Fibroblast of lung (primary cell): ENCODE results near the gene SAMD8. TPM values are rescaled to one million over a fixed set of nuclear protein-coding genes. Genes with fewer than 3 reads are reported as not detected.
"Not testable (repeated sequence)": the region's sequence is repeated elsewhere in the genome, so short reads cannot be mapped to it uniquely, and the experiment has no call there.

Source experiments
- DNase-seq, 2 donors: peaks; one replicate each; pipeline versions ENCODE4 v3.0.0 to v3.0.0-alpha.2; 2010; ENCODE audit warnings: low read depth in 2 of 2
- H2AFZ ChIP-seq: 2 replicates; pipeline ENCODE4 v1.5.1; 2012; ENCODE audit warnings: low read length, control low read depth, inconsistent platforms
- H3K27ac ChIP-seq: 2 replicates; pipeline ENCODE4 v1.5.1; 2011; ENCODE audit warnings: low read length, control low read depth; ENCODE audit not compliant: insufficient read depth
- H3K27me3 ChIP-seq: 2 replicates; pipeline ENCODE4 v1.5.1; 2011; ENCODE audit warnings: mild to moderate bottlenecking, low read length; ENCODE audit not compliant: control insufficient read depth, insufficient read depth
- H3K36me3 ChIP-seq: 2 replicates; pipeline ENCODE4 v1.5.1; 2011; ENCODE audit warnings: low read length; ENCODE audit not compliant: control insufficient read depth, insufficient read depth
- H3K4me1 ChIP-seq: 2 replicates; pipeline ENCODE4 v1.5.1; 2011; ENCODE audit warnings: low read length; ENCODE audit not compliant: control insufficient read depth, insufficient read depth; ENCODE audit errors: extremely low read depth
- H3K4me2 ChIP-seq: 2 replicates; pipeline ENCODE4 v1.5.1; 2011; ENCODE audit warnings: low read length, control low read depth; ENCODE audit not compliant: insufficient read depth; ENCODE audit errors: extremely low read depth
- H3K4me3 ChIP-seq, 4 experiments: fragments of 200-600 bp in 1 of 4; sonication (generic) in 1 of 4; replicated peaks in 1 of 4; 2 replicates each; pipeline ENCODE4 v1.5.1; 2011 to 2016; ENCODE audit warnings: low read length in 4 of 4, low read depth in 3 of 4, mild to moderate bottlenecking in 3 of 4, control low read depth in 2 of 4, inconsistent platforms in 1 of 4, mixed read lengths in 1 of 4; ENCODE audit not compliant: insufficient read depth in 1 of 4; ENCODE audit errors: control extremely low read depth in 1 of 4
- H3K79me2 ChIP-seq: 2 replicates; pipeline ENCODE4 v1.5.1; 2012; ENCODE audit warnings: mild to moderate bottlenecking, low read length, inconsistent platforms; ENCODE audit not compliant: control insufficient read depth, insufficient read depth
- H3K9ac ChIP-seq: 2 replicates; pipeline ENCODE4 v1.5.1; 2011; ENCODE audit warnings: mild to moderate bottlenecking, low read length, control low read depth; ENCODE audit not compliant: insufficient read depth
- H3K9me3 ChIP-seq: 2 replicates; pipeline ENCODE4 v1.5.1; 2012; ENCODE audit warnings: low read depth, low read length; ENCODE audit not compliant: control insufficient read depth, insufficient read depth
- H4K20me1 ChIP-seq: 2 replicates; pipeline ENCODE4 v1.5.1; 2011; ENCODE audit warnings: low read length; ENCODE audit not compliant: control insufficient read depth, insufficient read depth; ENCODE audit errors: extremely low read depth
- EZH2 ChIP-seq: IDR thresholded peaks from 2 replicates; pipeline ENCODE4 v1.5.1; 2012; ENCODE audit warnings: low read length, control low read depth, mild to moderate bottlenecking; ENCODE audit errors: missing control alignments
- polyA plus RNA-seq, 2 donors: library from polyadenylated mRNA; depleted of rRNA in 1 of 2; stranded (reverse) in 1 of 2; unstranded in 1 of 2; fragments of >200 nt; gene quantifications; 2 replicates each; pipeline ENCODE4 v1.2.1, GENCODE V29; 2011 to 2012; ENCODE audit warnings: missing spikeins in 1 of 2
- total RNA-seq: library from RNA; depleted of rRNA; stranded (reverse); fragments of >200 nt; gene quantifications from 2 replicates; pipeline ENCODE4 v1.2.1, GENCODE V29; 2014
- TF ChIP-seq, protein P1 (sequence below), 2 donors: IDR thresholded peaks in 1 of 2; conservative IDR thresholded peaks in 1 of 2; 1 replicate in 1 of 2; 2 replicates in 1 of 2; pipeline ENCODE4 v1.5.1; 2011 to 2012; ENCODE audit warnings: low read length in 2 of 2, control low read depth in 1 of 2, inconsistent platforms in 1 of 2, low read depth in 1 of 2, mild to moderate bottlenecking in 1 of 2

Gene SAMD8
- total and polyA plus RNA-seq, 2 donors (not counting 1 experiment from before 2014, with no cell fraction given): 32.5 to 51.5 TPM

GRCh38 chr10:75201793-75202307 lies 90.4 kb downstream of the SAMD8 start:
- no peaks in the 10 kb centered on the region for H3K36me3 ChIP-seq
- no peak overlapping the region for H3K27ac ChIP-seq
- H4K20me1 ChIP-seq: no peaks in the 10 kb centered on the region
- no peak overlapping the region for H2AFZ ChIP-seq
- no peak overlapping the region for H3K4me2 ChIP-seq
- no peak overlapping the region for H3K4me3 ChIP-seq
- no peak overlapping the region for H3K9ac ChIP-seq
- H3K4me1 ChIP-seq: peaks cover 10% of the 10 kb centered on the region
- DNase-seq: no peak
- no peaks in the 10 kb centered on the region for H3K9me3 ChIP-seq
- no peaks in the 10 kb centered on the region for H3K27me3 ChIP-seq
- no peaks in the 10 kb centered on the region for H3K79me2 ChIP-seq
- TF ChIP-seq, protein P1, sequence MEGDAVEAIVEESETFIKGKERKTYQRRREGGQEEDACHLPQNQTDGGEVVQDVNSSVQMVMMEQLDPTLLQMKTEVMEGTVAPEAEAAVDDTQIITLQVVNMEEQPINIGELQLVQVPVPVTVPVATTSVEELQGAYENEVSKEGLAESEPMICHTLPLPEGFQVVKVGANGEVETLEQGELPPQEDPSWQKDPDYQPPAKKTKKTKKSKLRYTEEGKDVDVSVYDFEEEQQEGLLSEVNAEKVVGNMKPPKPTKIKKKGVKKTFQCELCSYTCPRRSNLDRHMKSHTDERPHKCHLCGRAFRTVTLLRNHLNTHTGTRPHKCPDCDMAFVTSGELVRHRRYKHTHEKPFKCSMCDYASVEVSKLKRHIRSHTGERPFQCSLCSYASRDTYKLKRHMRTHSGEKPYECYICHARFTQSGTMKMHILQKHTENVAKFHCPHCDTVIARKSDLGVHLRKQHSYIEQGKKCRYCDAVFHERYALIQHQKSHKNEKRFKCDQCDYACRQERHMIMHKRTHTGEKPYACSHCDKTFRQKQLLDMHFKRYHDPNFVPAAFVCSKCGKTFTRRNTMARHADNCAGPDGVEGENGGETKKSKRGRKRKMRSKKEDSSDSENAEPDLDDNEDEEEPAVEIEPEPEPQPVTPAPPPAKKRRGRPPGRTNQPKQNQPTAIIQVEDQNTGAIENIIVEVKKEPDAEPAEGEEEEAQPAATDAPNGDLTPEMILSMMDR (conservative IDR thresholded peaks at IDR 0.05 in 1 of 2, IDR thresholded peaks at IDR 0.05 in 1 of 2; ENCODE audit: low read depth in 1 of 2, low read length in 2 of 2): no peak
- no peak for TF ChIP-seq EZH2

DNA sequence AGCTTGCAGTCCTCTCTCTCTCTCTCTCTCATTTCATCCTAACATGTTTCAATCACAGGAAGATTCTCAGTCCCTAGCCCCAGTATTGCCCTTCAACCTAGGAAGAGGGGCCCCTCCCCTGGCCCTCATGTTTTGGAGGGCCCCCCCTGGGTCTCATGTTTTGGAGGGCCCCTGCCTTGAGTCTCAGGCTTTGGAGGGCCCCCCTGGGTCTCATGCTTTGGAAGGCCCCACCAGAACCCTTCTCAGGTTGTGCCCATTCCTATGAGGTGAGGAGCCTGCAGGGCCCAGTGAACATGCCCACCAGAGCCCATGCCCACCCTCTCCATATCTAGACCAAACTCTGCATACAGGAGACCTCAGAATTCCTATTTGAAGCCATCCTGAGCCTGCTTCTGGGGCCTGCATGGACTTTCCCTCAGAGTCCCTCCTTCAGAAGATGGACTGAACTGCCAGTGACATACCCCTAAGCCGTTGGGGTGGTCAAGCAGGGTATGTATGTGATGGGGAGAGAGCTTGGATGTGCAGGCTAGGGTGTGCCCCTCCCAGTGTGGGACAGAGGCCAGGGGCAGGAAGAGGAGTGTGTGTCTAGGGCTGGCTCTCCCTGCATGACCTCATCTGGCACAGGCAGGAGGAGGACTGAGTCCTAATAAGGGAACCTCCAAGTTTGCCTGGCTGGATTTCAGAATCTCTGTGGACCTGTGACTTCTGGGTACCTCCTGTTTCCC lies 91.0 kb downstream of the SAMD8 start:
- no peaks in the 10 kb centered on the region for H4K20me1 ChIP-seq
- peak overlapping the region; percentile 62 for H2AFZ ChIP-seq
- no peak overlapping the region for H3K9ac ChIP-seq
- no peaks in the 10 kb centered on the region for H3K27me3 ChIP-seq
- TF ChIP-seq, protein P1 (conservative IDR thresholded peaks at IDR 0.05 in 1 of 2, IDR thresholded peaks at IDR 0.05 in 1 of 2; ENCODE audit: low read depth in 1 of 2, low read length in 2 of 2): no peak
- no peak for TF ChIP-seq EZH2
- DNase-seq: peak; percentile 68 to 81
- H3K27ac ChIP-seq: peak overlapping the region; percentile 42
- peak overlapping the region; percentile 60 for H3K4me2 ChIP-seq
- H3K9me3 ChIP-seq: no peaks in the 10 kb centered on the region
- H3K4me1 ChIP-seq: peaks cover 11% of the 10 kb centered on the region
- H3K36me3 ChIP-seq: no peaks in the 10 kb centered on the region
- H3K4me3 ChIP-seq: no peak overlapping the region
- no peaks in the 10 kb centered on the region for H3K79me2 ChIP-seq

GRCh38 chr10:75203046-75203620 lies 91.7 kb downstream of the SAMD8 start:
- not testable (repeated sequence) for H3K4me3 ChIP-seq, H3K9me3 ChIP-seq, H4K20me1 ChIP-seq, H3K36me3 ChIP-seq, H3K79me2 ChIP-seq, H3K9ac ChIP-seq, H3K27me3 ChIP-seq, DNase-seq
- peak overlapping the region; percentile 60 for H3K4me2 ChIP-seq
- H2AFZ ChIP-seq: peak overlapping the region; percentile 62
- peaks cover 17% of the 10 kb centered on the region for H3K4me1 ChIP-seq
- H3K27ac ChIP-seq: peak overlapping the region; percentile 42
